ENCODE data around the gene GABRA1. TPM values are rescaled to one million over a fixed set of nuclear protein-coding genes. Genes with fewer than 3 reads are reported as not detected.

The GABRA1 gene
- not detected in 2 replicates for total RNA-seq (ENCODE audit: low replicate concordance)

- H3K36me3 Mint-ChIP-seq = no peaks in the 10 kb centered on the region
- H3K27ac Mint-ChIP-seq = no peak within 1 kb of the TSS
- no peaks in the 10 kb centered on the region for H3F3A ChIP-seq (ENCODE audit: low read depth)
- H3K4me3 ChIP-seq = peak within 1 kb of the TSS; percentile 44
- DNase-seq (ENCODE audit: low spot score) = peak; percentile 73
- peak within 1 kb of the TSS; percentile 81 for H3K4me2 ChIP-seq
- TF ChIP-seq EZH2 (IDR thresholded peaks at IDR 0.05) (peak; percentile 42), CTCF (IDR thresholded peaks at IDR 0.05) (no peak), EZH2phosphoT487 (IDR thresholded peaks at IDR 0.05) (peak; percentile 45)
- no peaks in the 10 kb centered on the region for H3K9me3 ChIP-seq (ENCODE audit: low read depth)
- peaks cover 12% of the 10 kb centered on the region for H4K20me1 ChIP-seq (ENCODE audit: low read depth)
- peaks cover 33% of the 10 kb centered on the region for H3K27me3 Mint-ChIP-seq (ENCODE audit: insufficient read depth, low read depth)
- H3K4me1 Mint-ChIP-seq = peaks cover 22% of the 10 kb centered on the region
- no peak within 1 kb of the TSS for H3K9ac ChIP-seq
- no peak within 1 kb of the TSS for H3K27ac ChIP-seq
- peaks cover 42% of the 10 kb centered on the region for H3K27me3 ChIP-seq
- H3K4me3 Mint-ChIP-seq = peak within 1 kb of the TSS; percentile 84
- H2AFZ ChIP-seq (replicated peaks) = no peak within 1 kb of the TSS
- no peaks in the 10 kb centered on the region for H3K79me2 ChIP-seq (ENCODE audit: low read depth)
- H3K9me3 Mint-ChIP-seq = no peaks in the 10 kb centered on the region
- peaks cover 11% of the 10 kb centered on the region for H3K4me1 ChIP-seq
- H3K36me3 ChIP-seq = no peaks in the 10 kb centered on the region
Observed at GRCh38 chr5:161847941-161848391, at the start of gene GABRA1. Gene GABRA1 (plus strand): TSS chr5:161848120. CDS start chr5:161850811, 2,691 bp downstream.

GRCh38 chr5:161799316-161799715 lies 48.6 kb upstream of the GABRA1 start:
- no peak for TF ChIP-seq EZH2 (IDR thresholded peaks at IDR 0.05)
- no peak for TF ChIP-seq CTCF (IDR thresholded peaks at IDR 0.05)
- TF ChIP-seq EZH2phosphoT487 (IDR thresholded peaks at IDR 0.05) = no peak
- Mint-ChIP-seq H3K9me3 (no peaks in the 10 kb centered on the region), H3K36me3 (no peaks in the 10 kb centered on the region), H3K27me3 (ENCODE audit: insufficient read depth, low read depth) (no peaks in the 10 kb centered on the region), H3K4me3 (no peak overlapping the region), H3K27ac (no peak overlapping the region), H3K4me1 (no peaks in the 10 kb centered on the region)
- H3K4me2 ChIP-seq = no peak overlapping the region
- no peaks in the 10 kb centered on the region for H3K27me3 ChIP-seq
- no peak overlapping the region for H3K27ac ChIP-seq
- no peaks in the 10 kb centered on the region for H4K20me1 ChIP-seq (ENCODE audit: low read depth)
- H3K36me3 ChIP-seq = no peaks in the 10 kb centered on the region
- no peak overlapping the region for H3K4me3 ChIP-seq
- no peaks in the 10 kb centered on the region for H3F3A ChIP-seq (ENCODE audit: low read depth)
- H3K79me2 ChIP-seq (ENCODE audit: low read depth) = no peaks in the 10 kb centered on the region
- no peak for DNase-seq (ENCODE audit: low spot score)
- no peak overlapping the region for H2AFZ ChIP-seq (replicated peaks)
- no peaks in the 10 kb centered on the region for H3K9me3 ChIP-seq (ENCODE audit: low read depth)
- H3K4me1 ChIP-seq = no peaks in the 10 kb centered on the region
- H3K9ac ChIP-seq = no peak overlapping the region

GRCh38 chr5:161804263-161804662 lies 43.7 kb upstream of the GABRA1 start:
- peak; percentile 16 for DNase-seq (ENCODE audit: low spot score)

More at GRCh38 chr5:161804263-161804662, 43.7 kb upstream of the GABRA1 start:
- H3F3A ChIP-seq (ENCODE audit: low read depth) = no peaks in the 10 kb centered on the region
- no peaks in the 10 kb centered on the region for H3K9me3 ChIP-seq (ENCODE audit: low read depth)
- no peak overlapping the region for H3K4me2 ChIP-seq
- Mint-ChIP-seq H3K27me3 (ENCODE audit: insufficient read depth, low read depth) (no peaks in the 10 kb centered on the region), H3K4me1 (no peaks in the 10 kb centered on the region), H3K4me3 (no peak overlapping the region), H3K36me3 (no peaks in the 10 kb centered on the region), H3K9me3 (no peaks in the 10 kb centered on the region), H3K27ac (no peak overlapping the region)
- H3K36me3 ChIP-seq = no peaks in the 10 kb centered on the region
- H3K4me1 ChIP-seq = no peaks in the 10 kb centered on the region
- no peaks in the 10 kb centered on the region for H3K27me3 ChIP-seq
- no peaks in the 10 kb centered on the region for H3K79me2 ChIP-seq (ENCODE audit: low read depth)
- H3K9ac ChIP-seq = no peak overlapping the region
- TF ChIP-seq EZH2 (IDR thresholded peaks at IDR 0.05) (no peak), EZH2phosphoT487 (IDR thresholded peaks at IDR 0.05) (no peak), CTCF (IDR thresholded peaks at IDR 0.05) (no peak)
- no peak overlapping the region for H3K27ac ChIP-seq
- H2AFZ ChIP-seq (replicated peaks) = no peak overlapping the region
- no peaks in the 10 kb centered on the region for H4K20me1 ChIP-seq (ENCODE audit: low read depth)
- no peak overlapping the region for H3K4me3 ChIP-seq

All from neural progenitor cell (in vitro differentiated cells).